Activated CD4-positive, alpha-beta memory T cell treated with anti-CD3 and anti-CD28 coated beads for 36 hours (primary cell): ENCODE measurements around the gene WWTR1. TPM values are rescaled to one million over a fixed set of nuclear protein-coding genes. Genes with fewer than 3 reads are reported as not detected.

ENCODE experiments used
- CTCF ChIA-PET: fragments of 350-600 bp; sonication (Branson Sonifier 250); formaldehyde crosslinking; loops from one replicate; lab custom pipeline; 2021; ENCODE audit warnings: antibody characterized with exemption, inconsistent platforms; lab: Charles Lee
- POLR2A ChIA-PET: fragments of 350-600 bp; sonication (Branson Sonifier 250); formaldehyde crosslinking; loops from one replicate; lab custom pipeline; 2021; ENCODE audit warnings: antibody characterized with exemption; lab: Charles Lee
- DNase-seq: peaks from one replicate; pipeline ENCODE4 v3.0.0-alpha.2; 2020
- H3K27ac Mint-ChIP-seq: one replicate; pipeline ENCODE4 v1.8.0; 2021; ENCODE audit warnings: mixed read lengths
- H3K27me3 Mint-ChIP-seq: one replicate; pipeline ENCODE4 v1.8.0; 2021; ENCODE audit warnings: mixed read lengths
- H3K36me3 Mint-ChIP-seq: one replicate; pipeline ENCODE4 v1.8.0; 2021; ENCODE audit warnings: mixed read lengths
- H3K4me1 Mint-ChIP-seq: one replicate; pipeline ENCODE4 v1.8.0; 2021; ENCODE audit warnings: low read depth, mixed read lengths
- H3K4me3 Mint-ChIP-seq: one replicate; pipeline ENCODE4 v1.8.0; 2021; ENCODE audit warnings: mild to moderate bottlenecking, mixed read lengths
- H3K9me3 Mint-ChIP-seq: one replicate; pipeline ENCODE4 v1.8.0; 2021; ENCODE audit warnings: mixed read lengths
- intact Hi-C: fragments of 100-400 bp; cut with micrococcal nuclease; formaldehyde crosslinking; loops from one replicate; pipeline ENCODE4 v1.15.1; 2023
- total RNA-seq, 2 experiments: library from RNA; stranded (reverse); gene quantifications; one replicate each; pipeline ENCODE4 v1.2.3, GENCODE V29; 2021

WWTR1 gene
- 1 to 10 TPM; 1.0 to 1.2 TPM for total RNA-seq

- Mint-ChIP-seq H3K4me3 (peak within 1 kb of the TSS; percentile 82), H3K4me1 (peaks cover 9% of the 10 kb centered on the region), H3K27ac (no peak within 1 kb of the TSS), H3K27me3 (peaks cover 51% of the 10 kb centered on the region), H3K9me3 (no peaks in the 10 kb centered on the region), H3K36me3 (no peaks in the 10 kb centered on the region)
- peak; percentile 65 for DNase-seq
- POLR2A ChIA-PET: no interaction called here
- CTCF ChIA-PET: interaction anchor here (0.6 to 1.9 kb wide), 4 partner anchors 13 to 94 kb away, joined by 3 to 10 read pairs (median 4); partner anchors contain the start of gene COMMD2
- intact Hi-C loops: loop anchor here (1.0 to 2.0 kb wide), 4 partner anchors 37 to 77 kb away; no protein-coding TSS in a partner anchor
Observed at GRCh38 chr3:149657926-149658743, at the start of gene WWTR1. Gene WWTR1, minus strand, starts transcription at chr3:149658025. Its CDS starts 719 bp downstream, at chr3:149657306.

GRCh38 chr3:149706905-149707304 is 49.1 kb upstream of the WWTR1 start:
- intact Hi-C loops: loop anchor here (10.0 kb wide), 2 partner anchors 482 to 1058 kb away; partner anchors contain the start of genes CP and SIAH2

DNA sequence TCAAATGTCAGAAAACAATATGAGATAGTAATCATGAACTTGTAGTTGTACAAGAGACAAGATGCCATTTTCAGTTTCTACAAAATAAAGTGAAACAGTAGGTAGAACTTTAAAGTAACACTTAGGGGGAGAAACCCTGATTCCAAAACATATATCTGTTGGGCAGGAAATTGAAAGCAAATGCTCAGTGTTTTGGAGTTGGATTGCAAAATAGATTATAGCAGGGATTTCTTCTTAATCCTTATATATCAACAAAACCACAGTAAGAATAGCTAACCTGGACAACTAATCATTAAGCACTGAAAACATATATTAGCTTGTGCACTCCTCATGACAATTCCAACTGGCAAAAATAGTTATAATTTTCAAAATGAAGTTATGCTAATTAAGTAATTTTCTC is 47.6 kb upstream of the WWTR1 start:
- no peak overlapping the region for H3K27ac Mint-ChIP-seq
- intact Hi-C loops: loop anchor here (10.0 kb wide), 2 partner anchors 481 to 1059 kb away; partner anchors contain the start of genes CP and SIAH2
- H3K27me3 Mint-ChIP-seq: no peaks in the 10 kb centered on the region
- H3K9me3 Mint-ChIP-seq: no peaks in the 10 kb centered on the region
- H3K4me1 Mint-ChIP-seq: peaks cover 33% of the 10 kb centered on the region
- peaks cover 2% of the 10 kb centered on the region for H3K36me3 Mint-ChIP-seq
- no peak for DNase-seq
- POLR2A ChIA-PET: no interaction called here
- no peak overlapping the region for H3K4me3 Mint-ChIP-seq
- CTCF ChIA-PET: interaction anchor here (0.9 to 1.6 kb wide), 5 partner anchors 9 to 137 kb away, joined by 3 to 6 read pairs (median 4); partner anchors contain the start of gene COMMD2

More at GRCh38 chr3:149706905-149707304, 49.1 kb upstream of the WWTR1 start:
- Mint-ChIP-seq H3K27ac (no peak overlapping the region), H3K9me3 (no peaks in the 10 kb centered on the region), H3K36me3 (peaks cover 2% of the 10 kb centered on the region), H3K27me3 (no peaks in the 10 kb centered on the region), H3K4me3 (no peak overlapping the region), H3K4me1 (peaks cover 23% of the 10 kb centered on the region)
- DNase-seq: no peak
- CTCF ChIA-PET: interaction anchor here (1.2 to 1.5 kb wide), 2 partner anchors 10 to 46 kb away, joined by 3 to 6 read pairs; no protein-coding TSS in a partner anchor
- POLR2A ChIA-PET: no interaction called here

- no peaks in the 10 kb centered on the region for H3K27me3 Mint-ChIP-seq
- peaks cover 5% of the 10 kb centered on the region for H3K36me3 Mint-ChIP-seq
- ChIA-PET CTCF (interaction anchor here (1.0 kb wide), 2 partner anchors 13 to 67 kb away, joined by 3 to 6 read pairs; no protein-coding TSS in a partner anchor), POLR2A (no interaction called here)
- H3K4me1 Mint-ChIP-seq: peaks cover 33% of the 10 kb centered on the region
- peaks cover 12% of the 10 kb centered on the region for H3K9me3 Mint-ChIP-seq
- H3K4me3 Mint-ChIP-seq: no peak overlapping the region
- H3K27ac Mint-ChIP-seq: peak overlapping the region; percentile 81
- no peak for DNase-seq
- intact Hi-C loops: loop anchor here (1.0 to 10.0 kb wide), 4 partner anchors 45 to 1061 kb away; partner anchors contain the start of genes CP, RNF13, SIAH2 and WWTR1
Observed at GRCh38 chr3:149703466-149703865, 45.6 kb upstream of the WWTR1 start.

- Mint-ChIP-seq H3K27ac (peak overlapping the region; percentile 81), H3K27me3 (no peaks in the 10 kb centered on the region), H3K4me1 (peaks cover 33% of the 10 kb centered on the region), H3K9me3 (peaks cover 18% of the 10 kb centered on the region), H3K36me3 (peaks cover 7% of the 10 kb centered on the region), H3K4me3 (peak overlapping the region; percentile 16)
- DNase-seq: peak; percentile 28
- POLR2A ChIA-PET: no interaction called here
- intact Hi-C loops: loop anchor here (1.0 to 10.0 kb wide), 10 partner anchors 14 to 1062 kb away; partner anchors contain the start of genes COMMD2, CP, RNF13 and SIAH2
- CTCF ChIA-PET: interaction anchor here (1.0 kb wide), 1 partner anchor 68 kb away, joined by 3 read pairs; no protein-coding TSS in a partner anchor
Observed at GRCh38 chr3:149702691-149703441, 45.0 kb upstream of the WWTR1 start.

DNA sequence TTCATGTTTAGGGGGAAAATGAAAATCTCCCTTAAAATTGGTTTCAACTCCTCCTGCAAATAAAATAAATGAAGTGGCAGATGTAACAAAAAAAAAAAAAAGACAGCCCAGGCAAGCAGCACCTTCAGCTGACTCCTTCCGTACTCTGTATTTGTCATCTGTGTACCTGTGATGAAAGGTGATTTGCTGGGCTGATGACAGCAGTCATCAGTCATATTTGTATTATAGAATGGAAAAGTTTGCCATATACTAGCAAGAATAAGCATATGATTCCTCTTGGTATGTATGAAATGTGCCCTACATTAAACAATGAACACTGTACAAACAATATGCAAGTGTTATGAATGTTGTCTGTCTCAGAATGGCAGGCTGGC is 44.1 kb upstream of the WWTR1 start:
- ChIA-PET POLR2A (interaction anchor here (0.5 kb wide), 1 partner anchor 25 kb away, joined by 3 read pairs; no protein-coding TSS in a partner anchor), CTCF (interaction anchor here (1.1 kb wide), 1 partner anchor 50 kb away, joined by 3 read pairs; the partner anchor contains the start of gene COMMD2)
- Mint-ChIP-seq H3K27me3 (no peaks in the 10 kb centered on the region), H3K4me1 (peaks cover 33% of the 10 kb centered on the region), H3K9me3 (peaks cover 27% of the 10 kb centered on the region), H3K27ac (peak overlapping the region; percentile 93), H3K4me3 (peak overlapping the region; percentile 69), H3K36me3 (peaks cover 7% of the 10 kb centered on the region)
- intact Hi-C loops: loop anchor here (1.0 to 10.0 kb wide), 10 partner anchors 15 to 1063 kb away; partner anchors contain the start of genes COMMD2, CP, RNF13 and SIAH2
- DNase-seq: no peak

DNA sequence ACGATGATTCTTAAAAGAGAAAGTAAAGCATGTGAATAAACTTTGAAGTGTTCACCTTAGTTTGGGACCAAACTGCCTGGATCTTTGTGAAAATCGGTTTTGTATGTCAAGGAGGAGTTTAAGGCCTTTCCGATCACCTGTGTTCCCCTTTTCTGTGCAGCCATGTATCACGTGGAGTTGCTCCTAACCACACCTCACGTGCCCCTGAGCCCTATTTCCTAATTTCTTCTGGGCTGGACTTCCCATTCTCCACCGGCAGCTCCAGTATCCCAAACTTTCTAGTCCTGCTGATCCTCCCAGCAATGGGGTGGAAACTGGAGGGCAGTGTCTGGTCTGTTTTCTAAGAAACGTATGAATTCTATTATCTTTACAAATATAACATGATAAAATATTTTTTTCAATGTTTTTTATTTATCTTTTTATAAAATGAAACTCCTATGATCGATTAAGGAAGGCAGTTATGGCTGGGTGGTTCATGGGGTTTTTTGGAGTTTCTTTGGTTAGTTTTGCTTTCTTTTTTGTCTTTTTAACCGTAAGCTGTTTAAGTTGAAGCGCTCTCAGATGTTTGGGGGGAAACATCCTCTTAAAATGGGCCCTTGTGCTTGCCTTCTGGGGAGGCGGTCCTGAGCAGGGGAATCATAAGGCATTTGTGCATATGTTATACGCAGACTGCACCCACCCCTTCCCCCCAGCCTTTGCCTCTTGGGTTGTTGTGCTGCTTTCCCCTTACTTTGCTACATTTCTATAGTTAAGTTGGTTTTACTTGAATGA is 43.6 kb upstream of the WWTR1 start:
- peaks cover 7% of the 10 kb centered on the region for H3K36me3 Mint-ChIP-seq
- peaks cover 30% of the 10 kb centered on the region for H3K9me3 Mint-ChIP-seq
- no peaks in the 10 kb centered on the region for H3K27me3 Mint-ChIP-seq
- CTCF ChIA-PET: interaction anchor here (0.9 to 1.1 kb wide), 2 partner anchors 51 to 80 kb away, joined by 3 read pairs; partner anchors contain the start of gene COMMD2
- peaks cover 33% of the 10 kb centered on the region for H3K4me1 Mint-ChIP-seq
- POLR2A ChIA-PET: interaction anchor here (0.5 kb wide), 1 partner anchor 26 kb away, joined by 3 read pairs; no protein-coding TSS in a partner anchor
- intact Hi-C loops: loop anchor here (1.0 to 10.0 kb wide), 3 partner anchors 81 to 1063 kb away; partner anchors contain the start of genes CP and SIAH2
- H3K4me3 Mint-ChIP-seq: peak overlapping the region; percentile 69
- DNase-seq: peak; percentile 73
- H3K27ac Mint-ChIP-seq: peak overlapping the region; percentile 93

- no peak for DNase-seq
- CTCF ChIA-PET: interaction anchor here (0.9 kb wide), 1 partner anchor 83 kb away, joined by 3 read pairs; no protein-coding TSS in a partner anchor
- Mint-ChIP-seq H3K27ac (no peak overlapping the region), H3K4me1 (no peaks in the 10 kb centered on the region), H3K27me3 (peaks cover 9% of the 10 kb centered on the region), H3K4me3 (no peak overlapping the region), H3K9me3 (peaks cover 4% of the 10 kb centered on the region), H3K36me3 (peaks cover 7% of the 10 kb centered on the region)
- intact Hi-C loops: no loop called here
- POLR2A ChIA-PET: no interaction called here
Observed at GRCh38 chr3:149688122-149688757, 30.4 kb upstream of the WWTR1 start.

DNA sequence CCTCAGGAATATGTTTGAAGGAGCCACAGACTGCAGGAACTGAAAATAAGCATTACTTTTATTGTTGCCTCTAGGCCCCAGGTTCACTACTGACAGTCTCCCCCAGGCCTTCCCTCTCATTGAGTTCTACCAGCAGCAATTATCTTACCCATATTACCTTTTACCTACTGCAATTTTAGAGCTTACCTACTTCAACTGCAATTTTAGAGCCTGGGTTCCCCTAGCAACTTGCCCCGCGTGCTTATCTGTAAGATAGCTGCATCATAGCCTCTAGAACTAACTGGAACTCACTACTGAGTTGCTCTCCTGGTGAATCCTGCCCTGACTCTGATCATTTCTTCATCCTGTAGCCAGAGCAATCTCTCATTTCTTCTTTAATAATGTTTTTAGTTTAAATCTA is 29.2 kb upstream of the WWTR1 start:
- H3K36me3 Mint-ChIP-seq: peaks cover 7% of the 10 kb centered on the region
- ChIA-PET CTCF (no interaction called here), POLR2A (no interaction called here)
- DNase-seq: no peak
- no peak overlapping the region for H3K27ac Mint-ChIP-seq
- H3K4me3 Mint-ChIP-seq: no peak overlapping the region
- intact Hi-C loops: no loop called here
- no peaks in the 10 kb centered on the region for H3K4me1 Mint-ChIP-seq
- H3K27me3 Mint-ChIP-seq: peaks cover 9% of the 10 kb centered on the region
- peaks cover 4% of the 10 kb centered on the region for H3K9me3 Mint-ChIP-seq

DNA sequence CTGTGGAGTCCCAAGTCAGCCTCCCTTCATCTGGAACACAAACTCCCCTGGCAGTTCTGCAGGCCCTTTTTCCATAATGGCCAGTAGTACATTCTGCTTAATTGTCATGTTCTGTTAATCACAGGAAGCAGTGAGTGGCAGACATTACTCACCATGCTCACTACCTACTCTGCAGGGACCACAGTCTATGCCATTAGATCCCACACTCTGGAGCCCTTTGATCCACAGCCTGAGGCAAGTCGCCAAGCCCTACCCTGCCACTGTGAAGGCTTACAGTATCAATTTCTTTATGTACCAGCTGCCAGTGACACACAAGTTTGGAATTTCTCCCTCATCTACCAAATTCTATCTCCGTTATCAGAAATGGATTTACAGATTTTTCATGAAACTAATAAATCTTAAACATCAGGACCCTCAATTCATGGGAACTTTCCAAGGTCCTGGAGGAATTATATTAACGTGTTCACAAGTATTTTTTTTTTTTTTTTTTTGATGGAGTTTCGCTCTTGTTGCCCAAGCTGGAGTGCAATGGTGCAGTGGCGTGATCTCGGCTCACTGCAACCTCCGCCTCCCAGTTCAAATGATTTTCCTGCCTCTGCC is 20.6 kb upstream of the WWTR1 start:
- no peak for DNase-seq
- peaks cover 3% of the 10 kb centered on the region for H3K27me3 Mint-ChIP-seq
- no peak overlapping the region for H3K4me3 Mint-ChIP-seq
- no peak overlapping the region for H3K27ac Mint-ChIP-seq
- CTCF ChIA-PET: no interaction called here
- H3K9me3 Mint-ChIP-seq: no peaks in the 10 kb centered on the region
- intact Hi-C loops: no loop called here
- H3K4me1 Mint-ChIP-seq: no peaks in the 10 kb centered on the region
- POLR2A ChIA-PET: no interaction called here
- H3K36me3 Mint-ChIP-seq: no peaks in the 10 kb centered on the region
